ENCODE results near the gene CHKA. TPM values are rescaled to one million over a fixed set of nuclear protein-coding genes. Genes with fewer than 3 reads are reported as not detected.

Gene CHKA
- total RNA-seq, 4 donors from 2014 or later: 7.8 to 21.4 (median 15.3) TPM

DNA sequence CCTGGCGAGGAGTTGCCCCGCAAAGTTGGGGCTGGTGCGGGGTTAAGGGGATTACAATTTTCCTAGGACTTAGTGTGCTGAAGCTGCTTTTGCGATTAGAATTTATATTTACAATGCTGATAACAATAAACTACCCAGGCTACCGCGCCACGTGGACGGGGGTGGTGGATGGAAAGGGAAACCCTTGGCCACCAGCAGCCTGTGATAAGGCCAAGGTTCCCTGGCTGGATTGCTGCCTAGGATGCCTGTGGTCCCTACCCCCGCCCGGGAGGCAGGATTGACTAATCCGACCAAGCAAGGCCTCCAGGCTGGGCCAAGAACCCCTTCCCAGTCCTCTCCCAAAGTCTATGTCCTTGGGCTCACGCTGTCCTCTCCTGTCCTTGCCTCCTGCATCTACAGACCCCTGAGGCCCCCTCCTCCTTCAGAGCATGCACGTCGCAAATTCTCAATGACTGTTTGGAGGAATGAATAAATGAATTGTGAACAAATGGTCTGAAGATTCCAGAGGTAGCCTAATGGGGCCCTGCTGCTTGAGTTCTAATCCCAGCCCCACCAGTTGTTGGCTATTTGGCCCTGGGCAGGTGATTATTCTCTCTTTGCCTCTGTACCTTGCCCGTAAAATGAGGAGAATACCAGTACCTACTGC lies 7.6 kb upstream of the CHKA start:
- Histone ChIP-seq H3K4me3 (peak overlapping the region; percentile 53), H3K27ac (peak overlapping the region; percentile 50), H3K4me1 (peaks cover 20% of the 10 kb centered on the region), H3K36me3 (no peaks in the 10 kb centered on the region), H3K27me3 (no peaks in the 10 kb centered on the region), H3K9me3 (no peaks in the 10 kb centered on the region)
- DNase-seq (ENCODE audit: low spot score in 2 of 2): no peak
- 41% methylated on average over 13 of the region's 15 CpGs for whole genome bisulfite sequencing
- TF ChIP-seq POLR2AphosphoS5 (IDR thresholded peaks at IDR 0.05): no peak
- TF ChIP-seq POLR2A (IDR thresholded peaks at IDR 0.05): no peak
- TF ChIP-seq EP300 (IDR thresholded peaks at IDR 0.05): no peak
- no peak for TF ChIP-seq CTCF (IDR thresholded peaks at IDR 0.05)

GRCh38 chr11:68127714-68128681 lies 6.8 kb upstream of the CHKA start:
- Histone ChIP-seq H3K9me3 (no peaks in the 10 kb centered on the region), H3K4me3 (peak overlapping the region; percentile 53), H3K27me3 (no peaks in the 10 kb centered on the region), H3K36me3 (no peaks in the 10 kb centered on the region), H3K27ac (peak overlapping the region; percentile 50), H3K4me1 (peaks cover 20% of the 10 kb centered on the region)
- no peak for DNase-seq (ENCODE audit: low spot score in 2 of 2)
- TF ChIP-seq CTCF (IDR thresholded peaks at IDR 0.05): no peak
- TF ChIP-seq POLR2AphosphoS5 (IDR thresholded peaks at IDR 0.05): no peak
- no peak for TF ChIP-seq POLR2A (IDR thresholded peaks at IDR 0.05)
- no peak for TF ChIP-seq EP300 (IDR thresholded peaks at IDR 0.05)
- WGBS: 32% methylated on average over 9 of the region's 48 CpGs

DNA sequence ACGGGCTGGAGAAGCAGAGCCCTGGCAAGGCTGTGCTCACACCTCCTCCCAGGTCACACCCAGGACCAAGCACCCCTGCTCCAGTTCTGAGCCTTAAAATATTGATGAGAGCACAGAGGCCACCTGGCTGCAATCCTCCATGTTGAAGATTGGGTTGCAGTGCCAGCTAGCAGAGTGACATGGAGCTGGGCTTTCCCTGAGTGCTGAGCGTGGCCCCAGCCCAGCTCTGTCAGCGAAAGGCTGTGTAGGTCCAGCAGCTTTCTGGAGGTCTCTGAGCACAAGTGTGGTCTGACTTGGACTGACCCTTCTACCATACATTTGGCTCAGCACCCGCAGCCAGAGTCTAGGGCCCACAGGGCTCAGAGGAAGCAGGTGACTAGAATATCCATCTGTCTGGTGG lies 4.0 kb upstream of the CHKA start:
- no peak overlapping the region for H3K27ac ChIP-seq
- no peak for TF ChIP-seq POLR2AphosphoS5 (IDR thresholded peaks at IDR 0.05)
- no peak for TF ChIP-seq POLR2A (IDR thresholded peaks at IDR 0.05)
- no peak for TF ChIP-seq CTCF (IDR thresholded peaks at IDR 0.05)
- no peak for TF ChIP-seq EP300 (IDR thresholded peaks at IDR 0.05)
- no peaks in the 10 kb centered on the region for H3K27me3 ChIP-seq
- H3K36me3 ChIP-seq: no peaks in the 10 kb centered on the region
- H3K4me1 ChIP-seq: peaks cover 33% of the 10 kb centered on the region
- 58% methylated on average over 2 of the region's 4 CpGs for WGBS
- no peak overlapping the region for H3K4me3 ChIP-seq
- no peaks in the 10 kb centered on the region for H3K9me3 ChIP-seq
- peak in 1 of 2 donors; percentile 60 for DNase-seq (ENCODE audit: low spot score in 2 of 2)

- Histone ChIP-seq H3K4me3 (no peak overlapping the region), H3K36me3 (no peaks in the 10 kb centered on the region), H3K9me3 (no peaks in the 10 kb centered on the region), H3K27ac (no peak overlapping the region), H3K27me3 (no peaks in the 10 kb centered on the region), H3K4me1 (peaks cover 34% of the 10 kb centered on the region)
- TF ChIP-seq EP300 (IDR thresholded peaks at IDR 0.05) (no peak), POLR2A (IDR thresholded peaks at IDR 0.05) (no peak), CTCF (IDR thresholded peaks at IDR 0.05) (no peak), POLR2AphosphoS5 (IDR thresholded peaks at IDR 0.05) (no peak)
- peak in 1 of 2 donors; percentile 73 for DNase-seq (ENCODE audit: low spot score in 2 of 2)
- 88% methylated on average over 9 of the region's 9 CpGs for WGBS
Measured at GRCh38 chr11:68122936-68123539, 1.9 kb upstream of the CHKA start.

Measured in suprapubic skin (tissue), 4 donors.